Erythroblast (primary cell): ENCODE data around the gene U2AF2.

Experiments used
- GATA1 ChIP-seq: IDR thresholded peaks from 2 replicates; pipeline ENCODE4 v1.6.1; 2011; ENCODE audit warnings: low read depth, mild to moderate bottlenecking, control low read depth, low read length, moderate library complexity
- POLR2A ChIP-seq: IDR thresholded peaks from 2 replicates; pipeline ENCODE4 v1.6.1; 2011; ENCODE audit warnings: mild to moderate bottlenecking, low read length

GRCh38 chr19:55619286-55619685, 35.5 kb upstream of the U2AF2 start:
- TF ChIP-seq POLR2A, result no peak
- TF ChIP-seq GATA1, result no peak
